DMS114 treated with DMSO at 0.1 percent for 48 hours (cell line): ENCODE data around the gene FLYWCH2.
"Not testable (repeated sequence)": the region's sequence is repeated elsewhere in the genome, so short reads cannot be mapped to it uniquely, and the experiment has no call there.

Source experiments
- DNase-seq: peaks from one replicate; lab custom pipeline; 2025; ENCODE audit not compliant: unreplicated experiment; lab: John Stamatoyannopoulos, UW

FLYWCH2 gene

GRCh38 chr16:2912330-2913199 is 29.6 kb downstream of the FLYWCH2 start:
- no peak for DNase-seq

- DNase-seq = no peak
Measured at GRCh38 chr16:2913603-2914002, 30.6 kb downstream of the FLYWCH2 start.

DNA sequence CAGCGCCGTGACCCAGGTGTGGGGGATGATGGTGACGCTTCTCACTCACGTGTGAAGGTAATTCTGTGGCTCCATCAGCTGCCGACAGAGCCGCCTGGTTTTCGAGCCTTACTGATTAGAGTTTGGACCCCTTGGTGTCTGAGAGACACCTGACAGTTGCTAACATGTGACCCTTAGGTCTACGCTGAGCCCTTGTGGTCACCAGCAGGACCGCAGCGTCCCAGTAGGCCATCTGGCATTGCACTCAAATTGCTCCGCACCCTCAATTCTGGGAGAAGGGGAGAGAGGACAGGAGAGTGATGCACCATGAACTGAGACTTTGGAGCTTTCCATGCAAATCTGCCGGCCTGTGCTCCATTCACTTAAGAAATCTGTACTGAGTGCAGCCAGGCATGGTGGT is 31.2 kb downstream of the FLYWCH2 start:
- no peak for DNase-seq

DNA sequence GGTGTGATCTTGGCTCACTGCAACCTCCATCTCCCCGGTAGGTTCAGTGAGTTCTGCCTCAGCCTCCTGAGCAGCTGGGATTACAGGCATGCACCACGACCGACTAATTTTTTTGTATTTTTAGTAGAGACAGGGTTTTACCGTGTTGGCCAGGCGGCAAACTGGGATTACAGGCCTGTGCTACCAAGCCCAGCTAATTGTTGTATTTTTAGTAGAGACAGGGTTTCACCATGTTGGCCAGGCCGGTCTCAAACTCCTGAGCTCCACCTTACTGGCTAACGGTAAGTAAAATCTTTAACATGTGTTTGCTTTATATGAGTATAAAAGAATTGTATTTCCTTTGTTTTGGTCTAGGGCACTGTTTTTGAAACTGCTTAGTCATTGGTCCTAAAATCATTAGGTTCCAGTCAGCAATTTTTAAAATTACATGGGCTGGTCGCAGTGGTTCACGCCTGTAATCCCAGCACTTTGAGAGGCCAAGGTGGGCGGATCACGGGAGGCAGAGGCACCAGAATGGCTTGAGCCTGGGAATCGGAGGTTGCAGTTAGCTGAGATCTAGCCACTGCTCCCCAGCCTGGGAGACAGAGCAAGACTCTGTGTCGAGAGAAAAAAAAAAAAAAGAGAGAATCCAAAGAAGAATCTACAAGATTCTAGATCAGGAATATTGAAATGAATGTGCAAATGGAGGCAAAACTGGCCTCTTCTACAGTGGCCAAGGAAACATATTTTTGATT is 32.3 kb downstream of the FLYWCH2 start:
- DNase-seq = no peak

GRCh38 chr16:2919511-2920255 is 36.7 kb downstream of the FLYWCH2 start:
- DNase-seq = peak; percentile 36

DNA sequence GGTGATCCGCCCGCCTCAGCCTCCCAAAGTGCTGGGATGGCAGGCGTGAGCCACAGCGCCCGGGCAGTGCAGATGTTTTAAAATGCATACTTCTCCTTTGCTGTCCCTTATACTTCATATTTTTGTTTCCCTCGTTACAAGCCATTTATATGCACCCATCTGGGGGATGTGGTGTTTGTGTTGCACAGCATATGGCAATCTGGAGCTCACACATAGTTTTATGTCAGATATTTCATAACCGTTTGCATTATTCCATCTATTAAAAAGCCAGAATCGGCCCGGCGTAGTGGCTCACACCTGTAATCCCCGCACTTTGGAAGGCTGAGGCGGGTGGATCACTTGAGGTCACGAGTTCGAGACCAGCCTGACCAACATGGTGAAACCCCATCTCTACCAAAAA is 40.5 kb downstream of the FLYWCH2 start:
- no peak for DNase-seq

GRCh38 chr16:2924901-2925755 is 42.1 kb downstream of the FLYWCH2 start:
- no peak for DNase-seq

DNA sequence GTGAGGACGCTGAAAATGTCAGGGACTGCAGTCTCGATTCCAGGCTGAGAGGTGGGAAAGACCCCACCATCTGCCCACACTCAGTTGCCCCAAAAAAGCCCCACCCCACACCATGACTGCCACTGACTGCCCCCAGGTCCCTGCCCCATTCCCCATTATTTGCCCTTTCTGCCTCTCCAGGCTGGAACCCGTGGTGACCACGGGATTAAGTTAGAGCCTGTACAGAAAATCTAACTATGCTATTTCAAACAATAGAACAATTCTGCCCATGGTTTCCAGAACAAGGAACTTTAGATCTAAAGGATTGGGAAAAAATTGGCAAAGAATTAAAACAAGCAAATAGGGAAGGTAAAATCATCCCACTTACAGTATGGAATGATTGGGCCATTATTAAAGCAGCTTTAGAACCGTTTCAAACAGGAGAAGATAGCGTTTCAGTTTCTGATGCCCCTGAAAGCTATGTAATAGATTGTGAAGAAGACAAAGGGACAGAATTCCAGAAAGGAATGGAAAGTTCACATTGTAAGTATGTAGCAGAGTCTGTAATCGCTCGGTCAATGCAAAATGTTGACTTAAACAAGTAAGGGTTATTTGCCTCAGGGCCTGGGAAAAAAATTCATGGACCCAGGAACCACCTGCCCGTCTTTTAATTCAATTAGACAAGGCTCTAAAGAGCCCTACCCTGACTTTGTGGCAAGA is 43.1 kb downstream of the FLYWCH2 start:
- DNase-seq = no peak

GRCh38 chr16:2926650-2926999 is 43.6 kb downstream of the FLYWCH2 start:
- DNase-seq = no peak

DNA sequence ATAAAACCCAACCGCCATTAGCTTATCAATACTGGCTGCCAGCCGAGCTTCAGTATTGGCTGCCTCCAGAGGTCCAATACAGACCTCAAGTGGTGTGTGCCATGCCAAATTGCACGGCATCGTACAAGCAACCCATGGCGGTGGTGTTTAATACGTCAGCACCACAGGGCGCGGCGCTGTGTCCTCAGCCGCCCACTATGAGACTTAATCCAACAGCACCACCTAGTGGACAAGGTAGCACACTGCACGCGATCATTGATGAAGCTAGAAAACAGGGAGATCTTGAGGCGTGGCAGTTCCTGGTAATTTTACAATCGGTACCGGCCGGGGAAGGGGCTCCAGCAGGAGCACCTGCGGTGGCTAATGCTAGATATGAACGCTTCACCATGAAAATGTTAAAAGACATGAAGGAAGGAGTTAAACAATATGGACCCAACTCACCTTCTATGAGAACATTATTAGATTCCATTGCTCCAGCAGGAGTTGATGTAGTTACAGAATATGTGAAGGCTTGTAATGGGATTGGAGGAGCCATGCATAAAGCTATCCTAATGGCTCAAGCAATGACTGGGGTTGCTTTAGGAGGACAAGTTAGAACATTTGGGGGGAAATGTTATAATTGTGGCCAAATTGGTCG is 44.1 kb downstream of the FLYWCH2 start:
- peak; percentile 70 for DNase-seq

GRCh38 chr16:2928151-2928550 is 45.1 kb downstream of the FLYWCH2 start:
- not testable (repeated sequence) for DNase-seq

GRCh38 chr16:2928796-2929195 is 45.8 kb downstream of the FLYWCH2 start:
- no peak for DNase-seq

DNA sequence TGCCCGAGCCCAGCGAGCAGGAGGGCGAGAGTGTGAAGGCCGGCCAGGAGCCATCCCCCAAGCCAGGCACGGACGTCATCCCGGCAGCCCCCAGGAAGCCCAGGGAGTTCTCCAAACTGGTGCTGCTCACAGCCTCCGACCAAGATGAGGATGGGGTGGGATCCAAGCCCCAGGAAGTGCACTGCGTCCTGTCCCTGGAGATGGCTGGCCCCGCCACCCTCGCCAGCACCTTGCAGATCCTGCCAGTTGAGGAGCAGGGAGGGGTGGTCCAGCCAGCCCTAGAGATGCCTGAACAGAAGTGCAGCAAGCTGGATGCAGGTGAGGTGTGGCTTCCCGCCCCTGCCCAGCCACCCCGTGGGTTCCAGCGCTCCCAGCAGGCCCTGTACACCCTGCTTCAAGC is 46.7 kb downstream of the FLYWCH2 start:
- no peak for DNase-seq

DNA sequence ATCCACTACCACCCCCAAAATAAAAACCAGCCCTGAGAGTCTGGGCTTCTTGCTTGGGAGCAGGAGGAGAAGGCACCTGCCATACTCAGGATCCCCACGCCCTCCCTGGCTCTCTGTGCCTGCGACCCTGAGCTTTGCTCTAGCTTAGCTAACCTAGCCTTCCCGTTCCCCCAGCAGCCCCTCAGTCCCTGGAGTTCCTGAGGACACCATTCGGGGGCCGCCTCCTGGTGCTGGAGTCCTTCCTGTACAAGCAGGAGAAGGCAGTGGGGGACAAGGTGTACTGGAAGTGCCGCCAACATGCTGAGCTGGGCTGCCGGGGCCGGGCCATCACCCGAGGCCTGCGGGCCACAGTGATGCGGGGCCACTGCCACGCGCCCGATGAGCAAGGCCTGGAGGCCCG is 47.2 kb downstream of the FLYWCH2 start:
- DNase-seq = no peak

GRCh38 chr16:2931231-2931914 is 48.4 kb downstream of the FLYWCH2 start:
- not testable (repeated sequence) for DNase-seq

DNA sequence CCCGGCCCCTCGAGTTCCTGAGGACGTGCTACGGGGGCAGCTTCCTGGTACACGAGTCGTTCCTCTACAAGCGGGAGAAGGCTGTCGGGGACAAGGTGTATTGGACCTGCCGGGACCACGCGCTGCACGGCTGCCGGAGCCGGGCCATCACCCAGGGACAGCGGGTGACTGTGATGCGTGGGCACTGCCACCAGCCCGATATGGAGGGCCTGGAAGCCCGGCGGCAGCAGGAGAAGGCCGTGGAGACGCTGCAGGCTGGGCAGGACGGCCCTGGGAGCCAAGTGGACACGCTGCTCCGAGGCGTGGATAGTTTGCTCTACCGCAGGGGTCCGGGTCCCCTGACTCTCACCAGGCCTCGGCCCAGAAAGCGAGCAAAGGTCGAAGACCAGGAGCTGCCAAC is 50.1 kb downstream of the FLYWCH2 start:
- DNase-seq = no peak

GRCh38 chr16:2933701-2934100 is 50.7 kb downstream of the FLYWCH2 start:
- no peak for DNase-seq

DNA sequence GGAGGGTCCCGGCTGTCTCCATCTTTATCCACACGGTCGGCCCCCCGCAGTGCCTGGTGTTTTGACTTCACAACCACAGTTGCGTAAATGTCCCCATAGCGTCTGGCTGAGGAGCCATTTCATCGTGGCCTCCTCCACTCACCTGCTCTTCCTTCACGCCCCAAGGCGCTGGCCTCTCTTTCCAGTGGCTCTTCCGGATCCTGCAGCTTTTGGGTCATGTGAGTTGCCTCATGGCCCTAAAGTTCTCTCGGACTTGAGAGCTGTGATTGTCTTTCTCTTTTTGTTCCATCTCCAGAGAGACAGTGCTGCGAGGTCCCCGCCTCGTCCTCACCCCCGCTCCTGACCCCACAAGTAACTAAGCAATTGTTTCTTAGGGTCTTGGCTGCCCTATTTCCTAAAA is 51.4 kb downstream of the FLYWCH2 start:
- DNase-seq = no peak

DNA sequence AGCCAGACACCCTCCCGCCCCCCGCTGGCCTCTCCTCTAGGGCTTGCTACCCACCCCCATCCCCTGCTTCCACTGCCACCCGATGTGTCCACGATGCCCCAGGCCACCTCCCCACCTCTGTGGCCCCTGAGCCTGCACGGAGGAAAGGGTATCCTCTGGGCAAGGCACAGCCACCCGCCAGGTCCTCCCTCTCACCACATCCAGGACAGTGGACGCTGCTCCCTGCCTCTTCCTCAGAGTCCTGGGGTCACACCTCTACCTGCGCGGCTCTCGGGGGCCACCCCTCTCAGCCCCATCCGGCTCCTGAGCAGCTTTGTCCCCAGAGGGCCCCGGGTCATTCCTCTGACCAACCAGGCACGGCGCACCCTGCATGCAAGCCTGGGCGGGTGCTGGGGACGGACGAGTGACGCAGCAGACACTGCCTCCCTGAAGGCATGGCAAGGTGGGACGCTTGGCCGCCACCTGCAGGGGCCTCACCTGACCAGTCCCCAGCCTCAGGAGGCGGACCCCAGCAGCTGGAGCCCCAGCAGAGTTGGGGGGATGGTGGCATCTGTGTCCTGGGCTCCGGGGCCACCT is 53.5 kb downstream of the FLYWCH2 start:
- DNase-seq = no peak
